ENCODE data around the gene SUSD1. TPM values are rescaled to one million over a fixed set of nuclear protein-coding genes. Genes with fewer than 3 reads are reported as not detected.

Gene SUSD1
- total and polyA plus RNA-seq, 8 donors = 1.6 to 50.4 (median 21.1) TPM

DNA sequence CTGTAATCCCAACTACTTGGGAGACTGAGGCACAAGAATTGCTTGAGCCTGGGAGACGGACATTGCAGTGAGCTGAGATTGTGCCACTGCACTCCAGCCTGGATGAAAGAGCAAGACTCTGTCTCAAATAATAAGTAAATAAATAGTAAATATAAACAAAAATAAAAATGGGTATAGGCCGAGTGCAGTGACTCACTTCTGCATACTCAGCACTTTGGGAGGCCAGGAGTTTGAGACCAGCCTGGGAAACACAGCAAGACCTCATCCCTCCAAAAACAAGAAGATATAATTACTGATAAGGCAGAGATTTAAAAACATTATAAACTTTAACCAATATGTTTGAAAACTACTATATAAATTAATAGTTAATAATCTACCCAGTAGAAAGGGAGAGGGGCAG, 37.8 kb upstream of the SUSD1 start:
- Histone ChIP-seq H3K4me3 (no peak overlapping the region), H3K27me3 (no peaks in the 10 kb centered on the region), H3K36me3 (peaks cover 10 to 92% (median 77%) of the 10 kb centered on the region in 4 donors), H3K4me1 (no peaks in the 10 kb centered on the region), H3K27ac (no peak overlapping the region), H3K9me3 (peaks cover 0 to 8% (median 5%) of the 10 kb centered on the region in 4 donors)
- no peak for TF ChIP-seq POLR2A (IDR thresholded peaks at IDR 0.05)
- no peak for TF ChIP-seq EP300 (IDR thresholded peaks at IDR 0.05)
- no peak for TF ChIP-seq POLR2AphosphoS5 (IDR thresholded peaks at IDR 0.05)
- TF ChIP-seq, protein P1, sequence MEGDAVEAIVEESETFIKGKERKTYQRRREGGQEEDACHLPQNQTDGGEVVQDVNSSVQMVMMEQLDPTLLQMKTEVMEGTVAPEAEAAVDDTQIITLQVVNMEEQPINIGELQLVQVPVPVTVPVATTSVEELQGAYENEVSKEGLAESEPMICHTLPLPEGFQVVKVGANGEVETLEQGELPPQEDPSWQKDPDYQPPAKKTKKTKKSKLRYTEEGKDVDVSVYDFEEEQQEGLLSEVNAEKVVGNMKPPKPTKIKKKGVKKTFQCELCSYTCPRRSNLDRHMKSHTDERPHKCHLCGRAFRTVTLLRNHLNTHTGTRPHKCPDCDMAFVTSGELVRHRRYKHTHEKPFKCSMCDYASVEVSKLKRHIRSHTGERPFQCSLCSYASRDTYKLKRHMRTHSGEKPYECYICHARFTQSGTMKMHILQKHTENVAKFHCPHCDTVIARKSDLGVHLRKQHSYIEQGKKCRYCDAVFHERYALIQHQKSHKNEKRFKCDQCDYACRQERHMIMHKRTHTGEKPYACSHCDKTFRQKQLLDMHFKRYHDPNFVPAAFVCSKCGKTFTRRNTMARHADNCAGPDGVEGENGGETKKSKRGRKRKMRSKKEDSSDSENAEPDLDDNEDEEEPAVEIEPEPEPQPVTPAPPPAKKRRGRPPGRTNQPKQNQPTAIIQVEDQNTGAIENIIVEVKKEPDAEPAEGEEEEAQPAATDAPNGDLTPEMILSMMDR (IDR thresholded peaks at IDR 0.05) = no peak
- no peak for DNase-seq
- 80 to 93% (median 89%) methylated on average over 2 of the region's 2 CpGs for WGBS, 5 donors
- intact Hi-C loops (cut with DNase I; ENCODE audit: low total_unique reads) = no loop called here

- TF ChIP-seq POLR2AphosphoS5 (IDR thresholded peaks at IDR 0.05) (no peak), EP300 (IDR thresholded peaks at IDR 0.05) (no peak), POLR2A (IDR thresholded peaks at IDR 0.05) (no peak)
- TF ChIP-seq, protein P1 (IDR thresholded peaks at IDR 0.05) = no peak
- intact Hi-C loops (cut with DNase I; ENCODE audit: low total_unique reads) = no loop called here
- Histone ChIP-seq H3K27ac (no peak overlapping the region), H3K4me1 (no peaks in the 10 kb centered on the region), H3K27me3 (no peaks in the 10 kb centered on the region), H3K9me3 (peaks cover 0 to 20% (median 16%) of the 10 kb centered on the region in 4 donors), H3K4me3 (no peak overlapping the region), H3K36me3 (peaks cover 8 to 71% (median 52%) of the 10 kb centered on the region in 4 donors)
- DNase-seq = no peak
- WGBS, 5 donors = 94 to 100% (median 98%) methylated on average over 1 of the region's 1 CpG
These were observed 32.4 kb upstream of the SUSD1 start for GRCh38 chr9:112207451-112207850.

DNA sequence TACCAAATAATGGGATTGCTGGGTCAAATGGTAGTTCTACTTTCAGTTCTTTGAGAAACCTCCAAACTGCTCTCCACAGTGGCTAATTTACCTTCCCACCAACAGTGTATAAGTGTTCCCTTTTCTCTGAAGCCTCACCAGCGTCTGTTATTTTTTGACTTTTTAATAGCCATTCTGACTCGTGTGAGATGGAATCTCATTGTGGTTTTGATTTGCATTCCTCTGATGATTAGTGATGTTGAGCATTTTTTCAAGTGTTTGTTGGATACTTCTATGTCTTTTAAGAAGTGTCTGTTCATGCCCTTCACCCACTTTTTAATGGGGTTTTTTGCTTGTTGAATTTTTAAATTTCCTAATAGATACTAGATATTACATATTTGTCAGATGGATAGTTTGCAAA, 28.4 kb upstream of the SUSD1 start:
- intact Hi-C loops (cut with DNase I; ENCODE audit: low total_unique reads) = no loop called here
- DNase-seq = no peak
- peaks cover 0 to 33% (median 18%) of the 10 kb centered on the region in 4 donors for H3K36me3 ChIP-seq
- H3K4me1 ChIP-seq = no peaks in the 10 kb centered on the region
- 77 to 88% (median 87%) methylated on average over 2 of the region's 2 CpGs for WGBS, 5 donors
- H3K9me3 ChIP-seq = peaks cover 0 to 19% (median 16%) of the 10 kb centered on the region in 4 donors
- no peak overlapping the region for H3K4me3 ChIP-seq
- no peak overlapping the region for H3K27ac ChIP-seq
- no peak for TF ChIP-seq POLR2AphosphoS5 (IDR thresholded peaks at IDR 0.05)
- TF ChIP-seq, protein P1 (IDR thresholded peaks at IDR 0.05) = no peak
- no peak for TF ChIP-seq POLR2A (IDR thresholded peaks at IDR 0.05)
- no peak for TF ChIP-seq EP300 (IDR thresholded peaks at IDR 0.05)
- H3K27me3 ChIP-seq = no peaks in the 10 kb centered on the region

DNA sequence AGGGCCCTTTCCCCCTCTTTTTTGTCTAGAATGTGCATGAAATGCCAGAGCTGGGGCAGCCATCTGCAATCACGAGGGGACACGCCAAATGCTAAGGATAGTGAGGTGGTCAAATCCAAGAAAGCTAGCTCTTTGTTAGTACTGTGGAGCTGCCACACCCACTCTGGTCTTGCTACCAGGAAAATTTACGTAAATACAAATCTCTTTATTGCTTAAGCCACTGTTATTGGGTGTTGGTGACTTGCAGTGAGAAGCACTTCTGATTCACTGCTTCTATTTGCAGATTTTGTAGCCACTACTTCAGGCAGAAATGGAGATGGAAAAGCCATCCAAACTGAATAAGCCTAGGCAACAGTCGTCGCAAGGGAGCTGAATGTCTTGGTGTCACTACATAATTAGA, 25.6 kb upstream of the SUSD1 start:
- 63 to 83% (median 75%) methylated on average over 5 of the region's 5 CpGs for WGBS, 5 donors
- no peak overlapping the region for H3K27ac ChIP-seq
- H3K4me3 ChIP-seq = no peak overlapping the region
- intact Hi-C loops (cut with DNase I; ENCODE audit: low total_unique reads) = no loop called here
- peaks cover 0 to 5% (median 0%) of the 10 kb centered on the region in 4 donors for H3K36me3 ChIP-seq
- peak in 1 of 2 donors; percentile 20 for DNase-seq
- TF ChIP-seq EP300 (IDR thresholded peaks at IDR 0.05) = no peak
- TF ChIP-seq POLR2AphosphoS5 (IDR thresholded peaks at IDR 0.05) = no peak
- no peak for TF ChIP-seq POLR2A (IDR thresholded peaks at IDR 0.05)
- TF ChIP-seq, protein P1 (IDR thresholded peaks at IDR 0.05) = no peak
- H3K9me3 ChIP-seq = no peaks in the 10 kb centered on the region
- H3K27me3 ChIP-seq = no peaks in the 10 kb centered on the region
- no peaks in the 10 kb centered on the region for H3K4me1 ChIP-seq

Measured in stomach (tissue), 9 donors.